Measurements from ENCODE around the gene SPINK8. TPM values are rescaled to one million over a fixed set of nuclear protein-coding genes. Genes with fewer than 3 reads are reported as not detected.
"Not testable (repeated sequence)": the region's sequence is repeated elsewhere in the genome, so short reads cannot be mapped to it uniquely, and the experiment has no call there.

SPINK8 gene
- total RNA-seq, 1 donor from 2014 or later: not detected

DNA sequence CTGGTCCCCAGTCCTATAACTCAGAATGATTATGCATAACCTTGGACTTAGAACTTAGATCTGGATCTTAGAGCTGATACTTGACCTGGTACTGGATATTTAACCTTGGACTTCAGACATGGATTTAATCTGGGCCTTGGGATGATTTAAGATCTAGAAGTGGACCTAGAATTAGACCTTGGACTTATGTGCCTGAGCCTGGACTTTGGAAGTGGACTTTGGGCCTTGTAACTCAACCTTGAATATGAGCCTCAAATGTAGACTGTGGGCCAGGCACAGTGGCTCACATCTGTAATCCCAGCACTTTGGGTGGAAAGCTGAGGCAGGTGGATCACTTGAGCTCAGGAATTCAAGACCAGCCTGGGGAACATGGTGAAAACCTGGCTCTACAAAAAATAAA, 46.4 kb downstream of the SPINK8 start:
- intact Hi-C loops (cut with DNase I): no loop called here
- no peak for ATAC-seq
- no peak for DNase-seq (ENCODE audit: low spot score)

- ATAC-seq (no peak), DNase-seq (ENCODE audit: low spot score) (no peak)
- intact Hi-C loops (cut with DNase I): no loop called here
These were observed 47.2 kb downstream of the SPINK8 start for GRCh38 chr3:48286308-48286707.

DNA sequence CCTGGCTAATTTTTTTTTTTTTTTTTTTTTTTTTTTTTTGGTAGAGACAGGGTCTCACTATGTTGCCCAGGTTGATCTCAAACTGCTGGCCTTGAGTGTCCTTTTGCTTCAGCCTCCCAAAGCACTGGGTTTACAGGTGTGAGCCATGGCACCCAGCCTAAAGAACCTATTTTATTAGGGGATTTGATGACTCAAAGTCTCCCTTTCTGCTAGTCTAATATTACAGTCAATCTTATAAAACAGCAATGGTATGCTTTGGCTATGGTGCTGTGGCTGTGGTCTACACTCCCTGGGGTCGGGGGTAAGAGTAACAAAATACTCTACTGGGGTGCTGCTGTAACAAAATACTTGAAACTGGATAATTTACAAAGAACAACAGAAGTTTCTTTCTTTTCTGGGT, 47.8 kb downstream of the SPINK8 start:
- no peak for DNase-seq (ENCODE audit: low spot score)
- no peak for ATAC-seq
- intact Hi-C loops (cut with DNase I): no loop called here

- ATAC-seq (no peak), DNase-seq (ENCODE audit: low spot score) (no peak)
- intact Hi-C loops (cut with DNase I): no loop called here
These were observed 48.3 kb downstream of the SPINK8 start for GRCh38 chr3:48285132-48285531.

GRCh38 chr3:48280881-48281280, 52.6 kb downstream of the SPINK8 start:
- ATAC-seq: no peak
- intact Hi-C loops (cut with DNase I): no loop called here
- DNase-seq (ENCODE audit: low spot score): no peak

GRCh38 chr3:48278884-48279559, 54.4 kb downstream of the SPINK8 start:
- no peak for ATAC-seq
- intact Hi-C loops (cut with DNase I): loop anchor here (10.0 kb wide), 1 partner anchor 156 kb away; the partner anchor contains the start of gene PLXNB1
- no peak for DNase-seq (ENCODE audit: low spot score)

DNA sequence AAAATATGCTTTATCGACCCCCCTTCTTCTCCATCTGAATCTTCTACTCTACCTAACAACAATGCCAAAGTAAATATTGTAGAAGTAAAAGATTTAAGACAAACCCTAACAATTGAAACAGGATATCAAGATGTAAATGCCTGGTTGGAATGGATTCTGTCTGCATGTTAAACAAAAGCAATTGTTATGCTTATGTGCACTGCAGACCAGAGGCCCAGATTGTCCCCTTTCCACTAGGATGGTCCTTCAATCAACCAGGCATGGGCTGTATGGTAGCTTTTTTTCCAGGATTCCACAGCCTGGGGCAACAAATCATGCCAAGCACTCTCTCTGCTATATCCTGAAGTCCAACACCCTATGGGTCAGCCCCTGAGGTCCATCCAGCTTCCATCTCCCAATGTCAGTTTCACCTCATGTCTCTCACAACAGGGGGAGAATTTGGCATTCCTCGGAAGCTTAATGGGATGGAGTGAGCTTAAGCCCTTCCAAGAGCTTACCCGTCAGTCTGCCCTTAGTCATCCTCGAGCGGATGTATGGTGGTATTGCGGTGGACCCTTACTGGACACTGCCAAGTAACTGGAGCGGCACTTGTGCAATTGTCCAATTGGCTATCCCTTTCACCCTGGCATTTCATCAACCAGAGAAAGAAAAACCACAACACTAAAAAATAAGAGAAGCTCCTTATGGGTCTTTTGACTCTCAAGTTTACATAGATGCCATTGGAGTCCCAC, 56.4 kb downstream of the SPINK8 start:
- intact Hi-C loops (cut with DNase I): loop anchor here (10.0 kb wide), 1 partner anchor 158 kb away; the partner anchor contains the start of gene PLXNB1
- DNase-seq (ENCODE audit: low spot score) (no peak), ATAC-seq (no peak)

- ATAC-seq: no peak
- intact Hi-C loops (cut with DNase I): loop anchor here (10.0 kb wide), 1 partner anchor 159 kb away; the partner anchor contains the start of gene PLXNB1
- no peak for DNase-seq (ENCODE audit: low spot score)
These were observed 58.0 kb downstream of the SPINK8 start for GRCh38 chr3:48275287-48276027.

GRCh38 chr3:48274452-48274851, 59.0 kb downstream of the SPINK8 start:
- intact Hi-C loops (cut with DNase I): loop anchor here (10.0 kb wide), 1 partner anchor 160 kb away; the partner anchor contains the start of gene PLXNB1
- DNase-seq (ENCODE audit: low spot score) (no peak), ATAC-seq (no peak)

- DNase-seq (ENCODE audit: low spot score): no peak
- ATAC-seq: peak; percentile 52
- intact Hi-C loops (cut with DNase I): loop anchor here (10.0 kb wide), 1 partner anchor 161 kb away; the partner anchor contains the start of gene PLXNB1
These were observed 59.8 kb downstream of the SPINK8 start for GRCh38 chr3:48273594-48274211.

GRCh38 chr3:48271763-48272498, 61.5 kb downstream of the SPINK8 start:
- DNase-seq (ENCODE audit: low spot score): no peak
- intact Hi-C loops (cut with DNase I): loop anchor here (10.0 kb wide), 1 partner anchor 163 kb away; the partner anchor contains the start of gene PLXNB1
- no peak for ATAC-seq

DNA sequence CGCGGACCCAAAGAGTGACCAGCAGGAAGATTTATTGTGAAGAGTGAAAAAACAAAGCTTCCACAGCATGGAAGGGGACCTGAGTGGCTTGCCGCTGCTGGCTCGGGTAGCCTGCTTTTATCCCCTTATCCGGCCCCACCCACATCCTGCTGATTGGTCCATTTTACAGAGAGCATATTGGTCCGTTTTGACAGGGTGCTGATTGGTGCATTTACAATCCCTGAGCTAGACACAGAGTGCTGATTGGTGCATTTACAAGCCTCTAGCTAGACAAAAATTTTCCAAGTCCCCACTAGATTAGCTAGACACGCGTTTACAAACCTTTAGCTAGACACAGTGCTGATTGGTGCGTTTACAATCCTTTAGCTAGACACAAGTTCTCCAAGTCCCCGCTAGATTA, 62.2 kb downstream of the SPINK8 start:
- intact Hi-C loops (cut with DNase I): loop anchor here (10.0 kb wide), 1 partner anchor 164 kb away; the partner anchor contains the start of gene PLXNB1
- DNase-seq (ENCODE audit: low spot score); ATAC-seq: not testable (repeated sequence)

DNA sequence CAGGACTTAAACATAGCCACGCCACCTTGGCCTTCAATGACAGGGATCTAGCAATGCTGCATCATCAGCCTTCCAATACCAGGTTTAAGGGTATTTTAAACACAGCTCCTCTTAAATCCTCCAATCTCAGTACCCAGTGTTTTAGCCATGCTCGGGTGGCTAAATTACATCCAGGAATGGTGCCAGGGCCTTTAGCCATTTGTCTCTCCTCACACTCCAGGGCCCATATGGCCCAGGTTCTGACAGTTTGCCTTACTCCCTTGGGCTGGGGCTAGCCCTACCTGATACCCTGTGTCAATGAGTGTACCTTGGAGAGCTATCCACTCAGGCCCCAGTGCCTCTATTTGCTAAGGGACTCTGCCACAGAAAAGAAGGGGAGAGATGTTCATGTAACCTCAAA, 63.2 kb downstream of the SPINK8 start:
- intact Hi-C loops (cut with DNase I): loop anchor here (10.0 kb wide), 1 partner anchor 164 kb away; the partner anchor contains the start of gene PLXNB1
- DNase-seq (ENCODE audit: low spot score) (no peak), ATAC-seq (no peak)

DNA sequence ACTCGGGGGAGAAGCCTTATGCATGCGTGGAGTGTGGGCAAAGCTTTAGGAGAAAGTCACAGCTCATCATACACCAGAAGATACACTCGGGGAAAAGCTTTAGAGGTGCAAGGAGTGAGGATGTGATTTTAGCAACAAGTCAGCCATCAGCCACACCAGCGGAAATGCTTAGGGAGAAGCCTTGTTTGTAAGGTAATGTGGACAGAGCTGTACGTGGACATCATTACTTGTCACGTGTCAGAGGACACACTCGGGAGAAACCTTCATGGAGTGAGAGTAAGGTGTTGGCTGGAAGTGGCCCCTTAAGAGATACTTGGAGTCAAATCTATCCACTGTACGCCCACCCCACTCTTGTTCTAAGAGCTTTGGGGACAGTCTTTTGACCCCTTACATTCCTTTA, 63.9 kb downstream of the SPINK8 start:
- no peak for DNase-seq (ENCODE audit: low spot score)
- intact Hi-C loops (cut with DNase I): no loop called here
- ATAC-seq: peak; percentile 7

GRCh38 chr3:48268936-48269561, 64.4 kb downstream of the SPINK8 start:
- ATAC-seq: peak; percentile 80
- intact Hi-C loops (cut with DNase I): no loop called here
- DNase-seq (ENCODE audit: low spot score): no peak

- no peak for DNase-seq (ENCODE audit: low spot score)
- peak; percentile 65 for ATAC-seq
- intact Hi-C loops (cut with DNase I): no loop called here
These were observed 65.0 kb downstream of the SPINK8 start for GRCh38 chr3:48268381-48268935.

DNA sequence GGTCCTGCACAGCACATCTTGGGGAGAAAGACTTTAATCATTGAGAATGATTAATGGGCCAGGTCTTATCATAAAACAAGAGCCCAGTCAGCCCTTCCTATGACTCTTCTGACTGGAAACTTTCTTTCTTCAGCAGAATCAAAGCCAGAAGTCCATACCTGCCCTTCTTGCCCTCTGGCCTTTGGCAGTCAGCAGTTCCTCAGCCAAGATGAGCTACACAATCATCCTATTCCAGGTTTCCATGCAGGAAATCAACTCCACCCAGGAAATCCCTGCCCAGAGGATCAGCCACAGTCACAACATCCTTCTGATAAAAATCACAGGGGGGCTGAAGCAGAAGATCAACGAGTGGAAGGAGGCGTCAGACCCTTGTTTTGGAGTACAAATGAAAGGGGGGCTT, 65.7 kb downstream of the SPINK8 start:
- no peak for DNase-seq (ENCODE audit: low spot score)
- ATAC-seq: no peak
- intact Hi-C loops (cut with DNase I): no loop called here

GRCh38 chr3:48258530-48258929, 74.9 kb downstream of the SPINK8 start:
- DNase-seq (ENCODE audit: low spot score) (no peak), ATAC-seq (no peak)
- intact Hi-C loops (cut with DNase I): no loop called here
